ENCODE measurements around the gene MTOR.

The MTOR gene

DNA sequence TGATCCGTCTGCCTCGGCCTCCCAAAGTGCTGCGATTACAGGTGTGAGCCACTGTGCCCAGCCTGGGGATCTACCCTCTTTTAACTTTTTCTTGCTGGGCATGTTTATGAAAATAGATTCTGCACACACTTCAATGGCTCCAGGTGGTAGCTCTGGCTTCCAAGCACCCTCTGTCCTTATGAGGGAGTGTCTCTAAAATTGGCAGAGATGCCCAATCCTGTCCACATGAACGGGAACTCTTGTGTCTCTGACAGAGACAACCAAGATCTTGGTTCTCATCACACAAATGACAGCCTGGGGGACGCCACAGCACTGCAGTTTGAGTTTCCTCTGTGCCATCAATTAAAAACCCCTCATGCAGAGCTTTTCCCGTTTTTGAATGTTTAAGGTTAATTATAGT lies 116.6 kb downstream of the MTOR start:
- FAIRE-seq (no peak), DNase-seq (ENCODE audit: insufficient read length, low spot score) (no peak)
- no peak for TF ChIP-seq POLR2A (IDR thresholded peaks at IDR 0.05; ENCODE audit: low read depth, low read length)
- no peak for TF ChIP-seq PAX5 (IDR thresholded peaks at IDR 0.05; ENCODE audit: insufficient read depth, low read length, severe bottlenecking)
- no peak for TF ChIP-seq SPI1 (IDR thresholded peaks at IDR 0.05; ENCODE audit: low read depth, low read length)
- TF ChIP-seq TAF1 (IDR thresholded peaks at IDR 0.05; ENCODE audit: low read depth, low read length): no peak
- no peak for TF ChIP-seq POU2F2 (IDR thresholded peaks at IDR 0.05; ENCODE audit: low read depth, low read length)
- TF ChIP-seq POLR2AphosphoS5 (IDR thresholded peaks at IDR 0.05; ENCODE audit: low read depth, low read length): no peak

GRCh38 chr1:11144570-11145256 lies 117.6 kb downstream of the MTOR start:
- DNase-seq (ENCODE audit: insufficient read length, low spot score) (no peak), FAIRE-seq (no peak)

GRCh38 chr1:11143907-11144306 lies 118.4 kb downstream of the MTOR start:
- no peak for DNase-seq (ENCODE audit: insufficient read length, low spot score)
- FAIRE-seq: no peak
- TF ChIP-seq POLR2A (IDR thresholded peaks at IDR 0.05; ENCODE audit: low read depth, low read length): no peak
- no peak for TF ChIP-seq PAX5 (IDR thresholded peaks at IDR 0.05; ENCODE audit: insufficient read depth, low read length, severe bottlenecking)
- no peak for TF ChIP-seq SPI1 (IDR thresholded peaks at IDR 0.05; ENCODE audit: low read depth, low read length)
- no peak for TF ChIP-seq POLR2AphosphoS5 (IDR thresholded peaks at IDR 0.05; ENCODE audit: low read depth, low read length)
- TF ChIP-seq POU2F2 (IDR thresholded peaks at IDR 0.05; ENCODE audit: low read depth, low read length): no peak
- TF ChIP-seq TAF1 (IDR thresholded peaks at IDR 0.05; ENCODE audit: low read depth, low read length): no peak

More at GRCh38 chr1:11144570-11145256, 117.6 kb downstream of the MTOR start:
- TF ChIP-seq PAX5 (IDR thresholded peaks at IDR 0.05; ENCODE audit: insufficient read depth, low read length, severe bottlenecking) (no peak), POLR2AphosphoS5 (IDR thresholded peaks at IDR 0.05; ENCODE audit: low read depth, low read length) (no peak), SPI1 (IDR thresholded peaks at IDR 0.05; ENCODE audit: low read depth, low read length) (no peak), TAF1 (IDR thresholded peaks at IDR 0.05; ENCODE audit: low read depth, low read length) (no peak), POLR2A (IDR thresholded peaks at IDR 0.05; ENCODE audit: low read depth, low read length) (no peak), POU2F2 (IDR thresholded peaks at IDR 0.05; ENCODE audit: low read depth, low read length) (no peak)

DNA sequence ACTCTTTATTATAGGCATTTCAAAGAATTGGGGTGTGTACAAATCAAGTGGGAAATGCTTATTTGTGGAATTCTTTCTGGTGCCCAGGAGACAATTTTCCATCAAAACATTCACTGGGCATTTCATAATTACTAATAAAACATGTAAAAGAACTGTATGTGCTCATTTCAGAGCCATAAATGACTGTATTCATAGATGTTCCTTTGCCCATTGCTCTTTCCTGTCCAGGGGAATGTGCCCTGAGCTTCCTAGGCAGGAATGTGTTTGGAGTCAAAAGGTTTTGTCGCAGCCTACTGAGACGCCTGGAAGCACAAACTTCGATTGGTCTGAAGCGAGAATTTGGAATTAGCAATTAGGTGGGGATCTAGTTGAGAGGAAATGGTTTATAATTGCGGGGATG lies 119.0 kb downstream of the MTOR start:
- FAIRE-seq: peak; percentile 75
- no peak for TF ChIP-seq POLR2A (IDR thresholded peaks at IDR 0.05; ENCODE audit: low read depth, low read length)
- no peak for TF ChIP-seq TAF1 (IDR thresholded peaks at IDR 0.05; ENCODE audit: low read depth, low read length)
- no peak for TF ChIP-seq PAX5 (IDR thresholded peaks at IDR 0.05; ENCODE audit: insufficient read depth, low read length, severe bottlenecking)
- TF ChIP-seq POU2F2 (IDR thresholded peaks at IDR 0.05; ENCODE audit: low read depth, low read length): no peak
- TF ChIP-seq POLR2AphosphoS5 (IDR thresholded peaks at IDR 0.05; ENCODE audit: low read depth, low read length): no peak
- TF ChIP-seq SPI1 (IDR thresholded peaks at IDR 0.05; ENCODE audit: low read depth, low read length): no peak
- DNase-seq (ENCODE audit: insufficient read length, low spot score): no peak

DNA sequence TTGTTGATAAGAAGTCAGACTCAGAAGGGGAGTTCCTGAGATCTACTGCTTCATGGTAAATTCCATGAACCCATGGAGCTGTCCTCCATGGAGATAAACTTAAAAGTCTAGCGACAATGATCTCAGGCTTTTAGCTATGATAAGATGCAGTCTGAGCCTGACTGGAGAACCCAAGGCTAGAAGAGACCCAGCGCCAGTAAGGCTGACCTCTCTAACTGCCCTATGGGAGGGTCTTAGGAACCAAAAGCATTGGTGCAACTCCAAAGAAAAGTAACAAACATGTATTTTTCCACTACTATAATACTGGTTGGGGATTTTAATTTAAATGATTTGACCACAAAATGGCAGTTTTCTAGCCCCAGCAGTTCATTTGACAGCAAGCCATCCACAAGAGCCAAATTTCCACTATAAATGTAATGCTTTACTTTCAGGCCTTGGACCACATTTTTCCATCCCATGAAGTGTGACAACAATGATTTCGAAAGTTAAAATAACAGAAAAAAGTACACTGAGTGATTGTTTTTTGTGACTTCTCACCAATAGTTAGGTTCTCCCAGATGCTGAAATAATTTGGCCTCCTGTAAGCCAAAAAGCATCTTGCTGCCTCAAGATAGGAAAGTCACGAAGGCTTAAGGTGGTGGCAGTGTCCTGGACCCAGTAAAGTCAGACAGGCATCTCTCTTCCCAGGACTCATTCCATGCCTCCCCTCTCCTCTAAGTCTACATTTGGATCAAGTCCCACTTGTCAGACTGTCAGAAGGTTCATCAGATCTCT lies 119.5 kb downstream of the MTOR start:
- FAIRE-seq (no peak), DNase-seq (ENCODE audit: insufficient read length, low spot score) (no peak)
- TF ChIP-seq TAF1 (IDR thresholded peaks at IDR 0.05; ENCODE audit: low read depth, low read length) (no peak), POU2F2 (IDR thresholded peaks at IDR 0.05; ENCODE audit: low read depth, low read length) (no peak)

DNA sequence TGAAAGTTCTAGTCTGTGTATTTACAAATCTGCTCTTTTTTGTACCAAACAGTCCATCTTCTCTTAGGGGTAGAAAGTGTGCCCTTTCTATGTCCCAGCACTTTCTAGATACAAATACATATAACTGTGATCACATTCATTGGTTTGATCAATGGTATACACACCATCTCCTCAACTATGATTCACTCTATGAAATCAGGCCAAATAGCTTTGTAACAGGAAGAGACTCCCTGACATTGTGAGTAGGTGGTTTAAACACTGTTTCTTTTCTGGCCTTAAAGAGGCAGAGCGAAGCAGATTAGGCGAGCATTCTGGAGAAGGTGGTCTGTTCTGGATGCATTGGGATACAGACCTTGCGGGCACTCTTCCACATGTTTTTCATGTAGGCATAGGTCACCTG lies 123.4 kb downstream of the MTOR start:
- FAIRE-seq (no peak), DNase-seq (ENCODE audit: insufficient read length, low spot score) (no peak)
- TF ChIP-seq SPI1 (IDR thresholded peaks at IDR 0.05; ENCODE audit: low read depth, low read length): no peak
- no peak for TF ChIP-seq TAF1 (IDR thresholded peaks at IDR 0.05; ENCODE audit: low read depth, low read length)
- no peak for TF ChIP-seq POLR2A (IDR thresholded peaks at IDR 0.05; ENCODE audit: low read depth, low read length)
- no peak for TF ChIP-seq POLR2AphosphoS5 (IDR thresholded peaks at IDR 0.05; ENCODE audit: low read depth, low read length)
- TF ChIP-seq PAX5 (IDR thresholded peaks at IDR 0.05; ENCODE audit: insufficient read depth, low read length, severe bottlenecking): no peak
- no peak for TF ChIP-seq POU2F2 (IDR thresholded peaks at IDR 0.05; ENCODE audit: low read depth, low read length)

DNA sequence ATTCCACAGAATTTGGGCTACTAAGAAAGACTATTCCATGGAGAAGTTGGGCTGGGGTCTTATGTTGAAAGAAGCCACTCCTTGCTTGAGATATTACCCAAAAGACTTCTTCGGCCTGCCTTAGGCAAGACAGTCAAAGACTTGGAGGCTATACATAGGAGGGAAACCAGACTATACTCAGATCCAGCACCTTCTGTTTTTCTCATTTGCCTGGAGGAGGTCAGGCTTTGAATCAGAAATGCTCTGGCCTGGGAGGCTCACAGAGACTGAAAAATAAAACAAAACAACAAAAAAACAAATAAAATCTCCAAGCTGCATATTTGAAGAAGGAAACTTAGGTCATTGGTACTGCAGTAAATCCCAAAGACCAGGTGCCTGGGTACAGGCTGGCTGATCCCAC lies 124.3 kb downstream of the MTOR start:
- no peak for TF ChIP-seq SPI1 (IDR thresholded peaks at IDR 0.05; ENCODE audit: low read depth, low read length)
- no peak for TF ChIP-seq PAX5 (IDR thresholded peaks at IDR 0.05; ENCODE audit: insufficient read depth, low read length, severe bottlenecking)
- no peak for TF ChIP-seq POLR2AphosphoS5 (IDR thresholded peaks at IDR 0.05; ENCODE audit: low read depth, low read length)
- no peak for TF ChIP-seq TAF1 (IDR thresholded peaks at IDR 0.05; ENCODE audit: low read depth, low read length)
- no peak for TF ChIP-seq POLR2A (IDR thresholded peaks at IDR 0.05; ENCODE audit: low read depth, low read length)
- no peak for TF ChIP-seq POU2F2 (IDR thresholded peaks at IDR 0.05; ENCODE audit: low read depth, low read length)
- FAIRE-seq (no peak), DNase-seq (ENCODE audit: insufficient read length, low spot score) (no peak)

GRCh38 chr1:11134898-11135266 lies 127.5 kb downstream of the MTOR start:
- no peak for FAIRE-seq
- no peak for DNase-seq (ENCODE audit: insufficient read length, low spot score)
- no peak for TF ChIP-seq POU2F2 (IDR thresholded peaks at IDR 0.05; ENCODE audit: low read depth, low read length)
- TF ChIP-seq POLR2A (IDR thresholded peaks at IDR 0.05; ENCODE audit: low read depth, low read length): no peak
- TF ChIP-seq POLR2AphosphoS5 (IDR thresholded peaks at IDR 0.05; ENCODE audit: low read depth, low read length): no peak
- TF ChIP-seq SPI1 (IDR thresholded peaks at IDR 0.05; ENCODE audit: low read depth, low read length): no peak
- TF ChIP-seq PAX5 (IDR thresholded peaks at IDR 0.05; ENCODE audit: insufficient read depth, low read length, severe bottlenecking): no peak
- TF ChIP-seq TAF1 (IDR thresholded peaks at IDR 0.05; ENCODE audit: low read depth, low read length): no peak

DNA sequence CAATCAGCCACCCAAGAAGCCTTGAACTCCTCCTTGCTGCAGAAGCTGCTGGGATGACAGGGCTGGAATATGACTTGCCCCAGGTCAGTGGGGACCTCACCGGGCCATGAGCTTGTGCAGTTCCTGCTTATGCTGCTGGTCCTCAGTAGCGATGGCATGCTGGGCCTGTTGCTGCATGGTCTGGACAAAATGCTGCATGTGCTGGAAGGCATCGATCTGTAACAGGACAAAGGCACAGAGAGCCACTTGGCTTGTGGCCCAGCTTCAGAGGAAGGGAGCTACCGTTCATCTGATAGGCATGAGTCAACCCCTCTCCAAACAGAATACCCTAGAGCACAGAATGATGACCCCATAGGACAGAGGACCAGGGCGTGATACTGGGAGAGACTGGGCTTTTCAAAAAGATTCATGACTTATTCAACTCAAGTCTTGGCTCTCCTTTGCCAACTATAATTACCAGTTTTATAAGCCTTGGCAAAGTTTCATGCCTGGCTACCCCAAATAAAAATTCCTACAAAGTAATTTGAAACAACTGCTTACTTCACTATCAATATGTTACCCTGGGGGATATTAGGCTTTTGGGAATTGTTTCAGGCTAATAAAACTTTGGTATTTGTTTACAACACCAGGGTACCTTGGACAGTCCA lies 128.0 kb downstream of the MTOR start:
- TF ChIP-seq TAF1 (IDR thresholded peaks at IDR 0.05; ENCODE audit: low read depth, low read length) (no peak), POLR2A (IDR thresholded peaks at IDR 0.05; ENCODE audit: low read depth, low read length) (no peak), SPI1 (IDR thresholded peaks at IDR 0.05; ENCODE audit: low read depth, low read length) (no peak)
- FAIRE-seq (no peak), DNase-seq (ENCODE audit: insufficient read length, low spot score) (no peak)
